Astrocyte (in vitro differentiated cells and primary cell): ENCODE data around the gene DNER. TPM values are rescaled to one million over a fixed set of nuclear protein-coding genes. Genes with fewer than 3 reads are reported as not detected.

ENCODE experiments used
- DNase-seq: peaks from one replicate; pipeline ENCODE4 v3.0.0-alpha.2; 2010; ENCODE audit warnings: low read depth
- FAIRE-seq: peaks from 2 replicates; lab custom pipeline; 2011; peaks lifted over from hg19 to GRCh38; lab: Jason Lieb, UNC
- H2AFZ ChIP-seq: 2 replicates; pipeline ENCODE4 v1.6.0; 2012; ENCODE audit warnings: low read depth, low read length, inconsistent platforms
- H3K27ac ChIP-seq: 2 replicates; pipeline ENCODE4 v1.5.1; 2011; ENCODE audit warnings: low read depth, low read length, inconsistent platforms
- H3K27me3 ChIP-seq: 2 replicates; pipeline ENCODE4 v1.6.0; 2011; ENCODE audit warnings: low read length, inconsistent platforms; ENCODE audit not compliant: insufficient read depth
- H3K36me3 ChIP-seq: 2 replicates; pipeline ENCODE4 v1.5.1; 2011; ENCODE audit warnings: low read length, inconsistent platforms; ENCODE audit not compliant: insufficient read depth
- H3K4me1 ChIP-seq: 2 replicates; pipeline ENCODE4 v1.5.1; 2011; ENCODE audit warnings: low read length, inconsistent platforms; ENCODE audit not compliant: insufficient read depth
- H3K4me2 ChIP-seq: 2 replicates; pipeline ENCODE4 v1.6.0; 2012; ENCODE audit warnings: low read length, inconsistent platforms
- H3K4me3 ChIP-seq: 2 replicates; pipeline ENCODE4 v1.5.1; 2011; ENCODE audit warnings: low read depth, mild to moderate bottlenecking, low read length, inconsistent platforms; ENCODE audit not compliant: insufficient read depth
- H3K79me2 ChIP-seq: 2 replicates; pipeline ENCODE4 v1.6.0; 2012; ENCODE audit warnings: mild to moderate bottlenecking, low read length, inconsistent platforms; ENCODE audit not compliant: insufficient read depth
- H3K9ac ChIP-seq: 2 replicates; pipeline ENCODE4 v1.6.0; 2012; ENCODE audit warnings: mild to moderate bottlenecking, low read length, inconsistent platforms
- H3K9me3 ChIP-seq: 2 replicates; pipeline ENCODE4 v1.5.1; 2012; ENCODE audit warnings: low read depth, mild to moderate bottlenecking, low read length, inconsistent platforms; ENCODE audit not compliant: insufficient read depth
- H4K20me1 ChIP-seq: 2 replicates; pipeline ENCODE4 v1.6.0; 2012; ENCODE audit warnings: low read length, inconsistent platforms; ENCODE audit not compliant: insufficient read depth
- H3K27ac Mint-ChIP-seq: one replicate; pipeline ENCODE4 v1.8.0; 2021; ENCODE audit warnings: mild to moderate bottlenecking, mixed read lengths; ENCODE audit not compliant: unreplicated experiment
- H3K27me3 Mint-ChIP-seq: one replicate; pipeline ENCODE4 v1.8.0; 2021; ENCODE audit warnings: low read depth, mixed read lengths; ENCODE audit not compliant: unreplicated experiment
- H3K36me3 Mint-ChIP-seq: one replicate; pipeline ENCODE4 v1.8.0; 2021; ENCODE audit warnings: low read depth, mixed read lengths; ENCODE audit not compliant: unreplicated experiment
- H3K4me1 Mint-ChIP-seq: one replicate; pipeline ENCODE4 v1.8.0; 2021; ENCODE audit warnings: low read depth, mixed read lengths; ENCODE audit not compliant: unreplicated experiment
- H3K4me3 Mint-ChIP-seq: one replicate; pipeline ENCODE4 v1.8.0; 2021; ENCODE audit warnings: mild to moderate bottlenecking, moderate library complexity, mixed read lengths; ENCODE audit not compliant: unreplicated experiment
- H3K9me3 Mint-ChIP-seq: one replicate; pipeline ENCODE4 v1.8.0; 2021; ENCODE audit warnings: mild to moderate bottlenecking, mixed read lengths; ENCODE audit not compliant: unreplicated experiment
- EZH2 ChIP-seq: IDR thresholded peaks from 2 replicates; pipeline ENCODE4 v1.6.1; 2012; ENCODE audit warnings: mild to moderate bottlenecking, low read length, inconsistent platforms; ENCODE audit not compliant: insufficient read depth
- total RNA-seq: library from RNA; stranded (reverse); gene quantifications from 2 replicates; pipeline ENCODE4 v1.2.1, GENCODE V29; 2021
- TF ChIP-seq, protein P1 (sequence below): IDR thresholded peaks from 2 replicates; pipeline ENCODE4 v1.5.1; 2011; ENCODE audit warnings: low read depth, mild to moderate bottlenecking, inconsistent platforms, low read length, moderate library complexity; ENCODE audit not compliant: insufficient read depth

DNER gene
- total RNA-seq, 1 donor from 2014 or later = 1.0 TPM

DNA sequence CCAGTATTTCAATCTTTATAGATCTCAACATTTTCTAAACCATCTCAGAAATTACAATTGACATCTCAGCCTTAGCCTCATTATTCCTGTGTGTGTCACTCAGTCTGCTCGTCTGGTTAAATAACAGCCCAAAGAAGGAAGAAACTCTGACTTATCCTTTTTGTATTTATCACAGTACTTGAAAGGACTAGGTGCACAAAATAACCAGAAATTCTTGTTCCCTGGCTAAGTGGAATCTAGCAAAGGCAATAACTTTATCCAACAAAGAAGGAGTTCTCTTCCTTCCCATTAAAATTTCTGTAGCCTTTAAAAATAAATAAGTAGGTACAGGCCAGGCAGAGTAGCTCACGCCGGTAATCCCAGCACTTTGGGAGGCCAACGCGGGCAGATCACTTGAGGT is 303.4 kb downstream of the DNER start:
- H3K27me3 Mint-ChIP-seq = no peaks in the 10 kb centered on the region
- Histone ChIP-seq H3K36me3 (no peaks in the 10 kb centered on the region), H3K4me1 (peaks cover 21% of the 10 kb centered on the region), H3K27me3 (no peaks in the 10 kb centered on the region), H3K4me3 (no peak overlapping the region), H3K27ac (no peak overlapping the region), H3K9ac (no peak overlapping the region), H2AFZ (no peak overlapping the region), H3K4me2 (no peak overlapping the region), H3K79me2 (no peaks in the 10 kb centered on the region), H4K20me1 (no peaks in the 10 kb centered on the region), H3K9me3 (no peaks in the 10 kb centered on the region)
- no peak for TF ChIP-seq EZH2
- TF ChIP-seq, protein P1, sequence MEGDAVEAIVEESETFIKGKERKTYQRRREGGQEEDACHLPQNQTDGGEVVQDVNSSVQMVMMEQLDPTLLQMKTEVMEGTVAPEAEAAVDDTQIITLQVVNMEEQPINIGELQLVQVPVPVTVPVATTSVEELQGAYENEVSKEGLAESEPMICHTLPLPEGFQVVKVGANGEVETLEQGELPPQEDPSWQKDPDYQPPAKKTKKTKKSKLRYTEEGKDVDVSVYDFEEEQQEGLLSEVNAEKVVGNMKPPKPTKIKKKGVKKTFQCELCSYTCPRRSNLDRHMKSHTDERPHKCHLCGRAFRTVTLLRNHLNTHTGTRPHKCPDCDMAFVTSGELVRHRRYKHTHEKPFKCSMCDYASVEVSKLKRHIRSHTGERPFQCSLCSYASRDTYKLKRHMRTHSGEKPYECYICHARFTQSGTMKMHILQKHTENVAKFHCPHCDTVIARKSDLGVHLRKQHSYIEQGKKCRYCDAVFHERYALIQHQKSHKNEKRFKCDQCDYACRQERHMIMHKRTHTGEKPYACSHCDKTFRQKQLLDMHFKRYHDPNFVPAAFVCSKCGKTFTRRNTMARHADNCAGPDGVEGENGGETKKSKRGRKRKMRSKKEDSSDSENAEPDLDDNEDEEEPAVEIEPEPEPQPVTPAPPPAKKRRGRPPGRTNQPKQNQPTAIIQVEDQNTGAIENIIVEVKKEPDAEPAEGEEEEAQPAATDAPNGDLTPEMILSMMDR = no peak
- no peaks in the 10 kb centered on the region for H3K36me3 Mint-ChIP-seq
- H3K9me3 Mint-ChIP-seq = no peaks in the 10 kb centered on the region
- H3K4me1 Mint-ChIP-seq = peaks cover 35% of the 10 kb centered on the region
- H3K27ac Mint-ChIP-seq = no peak overlapping the region
- no peak overlapping the region for H3K4me3 Mint-ChIP-seq
- no peak for DNase-seq
- no peak for FAIRE-seq

DNA sequence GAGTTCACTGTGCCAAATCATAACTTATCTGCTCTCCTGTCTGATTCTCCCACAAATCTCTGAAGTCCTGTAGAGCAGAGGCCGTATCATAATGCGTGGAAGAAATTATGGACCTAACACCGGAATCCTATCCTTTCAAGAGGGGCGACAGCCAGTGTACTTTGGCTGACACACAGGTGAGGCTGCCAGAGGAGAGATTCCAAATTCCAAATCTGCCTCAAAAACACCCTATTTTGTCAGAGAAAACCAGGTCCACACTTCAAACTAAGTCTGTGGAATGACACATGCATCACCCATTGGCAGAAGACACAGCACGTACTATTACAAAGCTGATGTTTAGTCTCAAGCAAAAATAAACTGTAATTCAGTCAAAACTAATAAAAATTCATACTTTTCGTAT is 304.1 kb downstream of the DNER start:
- no peak for TF ChIP-seq EZH2
- TF ChIP-seq, protein P1 = no peak
- Histone ChIP-seq H3K79me2 (no peaks in the 10 kb centered on the region), H2AFZ (no peak overlapping the region), H3K27ac (no peak overlapping the region), H3K36me3 (no peaks in the 10 kb centered on the region), H3K27me3 (no peaks in the 10 kb centered on the region), H3K9ac (no peak overlapping the region), H3K4me2 (no peak overlapping the region), H3K9me3 (no peaks in the 10 kb centered on the region), H4K20me1 (no peaks in the 10 kb centered on the region), H3K4me3 (no peak overlapping the region), H3K4me1 (peaks cover 21% of the 10 kb centered on the region)
- H3K4me1 Mint-ChIP-seq = peaks cover 34% of the 10 kb centered on the region
- H3K27me3 Mint-ChIP-seq = no peaks in the 10 kb centered on the region
- no peaks in the 10 kb centered on the region for H3K9me3 Mint-ChIP-seq
- DNase-seq (no peak), FAIRE-seq (no peak)
- no peak overlapping the region for H3K4me3 Mint-ChIP-seq
- H3K36me3 Mint-ChIP-seq = no peaks in the 10 kb centered on the region
- peak overlapping the region; percentile 56 for H3K27ac Mint-ChIP-seq

DNA sequence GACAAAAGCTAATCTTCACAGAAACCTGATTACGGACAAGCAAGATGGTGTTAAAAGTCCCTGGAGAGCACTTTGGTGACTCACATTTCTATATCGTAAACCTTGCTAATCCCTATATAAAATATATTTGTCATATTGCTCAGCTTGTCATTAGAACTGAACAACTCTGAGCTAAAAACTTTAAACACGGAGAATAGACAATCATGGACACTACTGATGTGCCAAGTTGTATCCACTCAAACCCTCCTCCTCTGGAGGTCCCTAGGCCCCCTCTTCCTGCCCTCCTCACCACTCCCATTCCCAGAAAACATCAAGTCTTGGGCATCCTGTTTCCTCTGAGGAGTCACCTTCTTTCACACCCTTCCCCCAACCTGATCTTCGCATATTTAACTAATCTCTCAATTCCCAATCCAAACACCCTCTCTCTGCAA is 304.6 kb downstream of the DNER start:
- no peaks in the 10 kb centered on the region for H4K20me1 ChIP-seq
- H3K4me1 ChIP-seq = peaks cover 21% of the 10 kb centered on the region
- H3K27me3 ChIP-seq = no peaks in the 10 kb centered on the region
- TF ChIP-seq, protein P1 = no peak
- no peak for TF ChIP-seq EZH2
- H3K9ac ChIP-seq = no peak overlapping the region
- no peak overlapping the region for H3K4me3 Mint-ChIP-seq
- no peak overlapping the region for H2AFZ ChIP-seq
- H3K27ac ChIP-seq = no peak overlapping the region
- FAIRE-seq = peak; percentile 5
- peak overlapping the region; percentile 56 for H3K27ac Mint-ChIP-seq
- no peaks in the 10 kb centered on the region for H3K9me3 ChIP-seq
- H3K4me1 Mint-ChIP-seq = peaks cover 34% of the 10 kb centered on the region
- H3K4me2 ChIP-seq = no peak overlapping the region
- no peaks in the 10 kb centered on the region for H3K79me2 ChIP-seq
- no peak for DNase-seq
- H3K4me3 ChIP-seq = no peak overlapping the region
- no peaks in the 10 kb centered on the region for H3K27me3 Mint-ChIP-seq
- H3K9me3 Mint-ChIP-seq = no peaks in the 10 kb centered on the region
- no peaks in the 10 kb centered on the region for H3K36me3 ChIP-seq
- no peaks in the 10 kb centered on the region for H3K36me3 Mint-ChIP-seq
